Midbrain (tissue), 1 donor: ENCODE measurements around the gene ZNF628.

Source experiments
- DNase-seq: peaks from one replicate; lab custom pipeline; 2025; lab: John Stamatoyannopoulos, UW

The ZNF628 gene

GRCh38 chr19:55465460-55466240 is 10.8 kb upstream of the ZNF628 start:
- DNase-seq, result no peak

- no peak for DNase-seq
Observed at GRCh38 chr19:55466241-55466614, 10.2 kb upstream of the ZNF628 start.

- DNase-seq, result peak; percentile 61
Observed at GRCh38 chr19:55467236-55468053, 9.0 kb upstream of the ZNF628 start.

GRCh38 chr19:55468054-55468393 is 8.4 kb upstream of the ZNF628 start:
- DNase-seq, result no peak

GRCh38 chr19:55471266-55471665 is 5.2 kb upstream of the ZNF628 start:
- no peak for DNase-seq

GRCh38 chr19:55472463-55472862 is 4.0 kb upstream of the ZNF628 start:
- DNase-seq, result no peak

GRCh38 chr19:55473225-55474012 is 3.0 kb upstream of the ZNF628 start:
- no peak for DNase-seq

- DNase-seq, result no peak
Observed at GRCh38 chr19:55474269-55475265, 1.9 kb upstream of the ZNF628 start.

GRCh38 chr19:55477905-55478304 is 1.5 kb downstream of the ZNF628 start:
- DNase-seq, result no peak

- DNase-seq, result no peak
Observed at GRCh38 chr19:55478364-55478763, 1.9 kb downstream of the ZNF628 start.

GRCh38 chr19:55479045-55479444 is 2.6 kb downstream of the ZNF628 start:
- no peak for DNase-seq

GRCh38 chr19:55479451-55480230 is 3.2 kb downstream of the ZNF628 start:
- DNase-seq, result no peak

- DNase-seq, result no peak
Observed at GRCh38 chr19:55481148-55481793, 4.9 kb downstream of the ZNF628 start.

GRCh38 chr19:55481794-55482155 is 5.4 kb downstream of the ZNF628 start:
- DNase-seq, result no peak

GRCh38 chr19:55482156-55482961 is 5.9 kb downstream of the ZNF628 start:
- no peak for DNase-seq

- no peak for DNase-seq
Observed at GRCh38 chr19:55482967-55483705, 6.7 kb downstream of the ZNF628 start.

- no peak for DNase-seq
Observed at GRCh38 chr19:55483706-55484592, 7.5 kb downstream of the ZNF628 start.
